Loucy (cell line): ENCODE results near the gene RAB15.

Source experiments
- H2AFZ ChIP-seq: fragments of 200-600 bp; sonication (generic); 2 replicates; pipeline ENCODE4 v1.6.0; 2016; ENCODE audit warnings: antibody characterized with exemption, mild to moderate bottlenecking, low read length, moderate library complexity
- H3F3A ChIP-seq: fragments of 200-600 bp; 2 replicates; pipeline ENCODE4 v1.6.0; 2016; ENCODE audit warnings: antibody characterized with exemption, low read depth, mild to moderate bottlenecking
- H3K27me3 ChIP-seq: fragments of 200-600 bp; sonication (generic); 2 replicates; pipeline ENCODE4 v1.6.1; 2014; ENCODE audit warnings: low read length, mild to moderate bottlenecking; ENCODE audit not compliant: insufficient read depth, poor library complexity, severe bottlenecking
- H3K36me3 ChIP-seq: fragments of 200-600 bp; sonication (generic); 2 replicates; pipeline ENCODE4 v1.6.1; 2016; ENCODE audit warnings: low read length; ENCODE audit not compliant: insufficient read depth
- H3K4me1 ChIP-seq: fragments of 200-600 bp; sonication (generic); 2 replicates; pipeline ENCODE4 v1.5.1; 2014; ENCODE audit warnings: low read length, mild to moderate bottlenecking; ENCODE audit not compliant: insufficient read depth, poor library complexity, severe bottlenecking
- H3K4me2 ChIP-seq: fragments of 200-600 bp; sonication (generic); 2 replicates; pipeline ENCODE4 v1.6.0; 2014; ENCODE audit warnings: antibody characterized with exemption, low read length, low read depth, mild to moderate bottlenecking; ENCODE audit not compliant: poor library complexity, severe bottlenecking
- H3K4me3 ChIP-seq: fragments of 200-600 bp; sonication (generic); 2 replicates; pipeline ENCODE4 v1.5.1; 2014; ENCODE audit warnings: low read length, mild to moderate bottlenecking, mixed read lengths; ENCODE audit not compliant: poor library complexity, severe bottlenecking
- H3K79me2 ChIP-seq: fragments of 200-600 bp; sonication (generic); 2 replicates; pipeline ENCODE4 v1.6.1; 2014; ENCODE audit warnings: low read length; ENCODE audit not compliant: insufficient read depth
- H3K9ac ChIP-seq: fragments of 200-600 bp; sonication (generic); 2 replicates; pipeline ENCODE4 v1.6.0; 2014; ENCODE audit warnings: mild to moderate bottlenecking, low read depth, low read length, moderate library complexity; ENCODE audit not compliant: poor library complexity, severe bottlenecking
- H3K9me2 ChIP-seq: fragments of 200-600 bp; sonication (generic); replicated peaks from 2 replicates; pipeline ENCODE4 v1.6.1; 2016; ENCODE audit warnings: low read depth, low read length, mixed read lengths
- H3K9me3 ChIP-seq: fragments of 200-600 bp; sonication (generic); 2 replicates; pipeline ENCODE4 v1.6.1; 2014; ENCODE audit warnings: mild to moderate bottlenecking, antibody characterized with exemption, low read length, low read depth; ENCODE audit not compliant: insufficient read depth
- H4K20me1 ChIP-seq: fragments of 200-600 bp; sonication (generic); 2 replicates; pipeline ENCODE4 v1.6.0; 2014; ENCODE audit warnings: antibody characterized with exemption, low read length, mild to moderate bottlenecking; ENCODE audit not compliant: insufficient read depth, poor library complexity, severe bottlenecking
- CTCF ChIP-seq: fragments of 200-600 bp; sonication (generic); conservative IDR thresholded peaks from 2 replicates; pipeline ENCODE4 v1.5.1; 2014; ENCODE audit warnings: mild to moderate bottlenecking, antibody characterized with exemption, low read length
- EZH2phosphoT487 ChIP-seq: fragments of 200-600 bp; IDR thresholded peaks from 2 replicates; pipeline ENCODE4 v1.6.1; 2018; ENCODE audit warnings: antibody characterized with exemption, mild to moderate bottlenecking, moderate library complexity, borderline replicate concordance

The RAB15 gene

GRCh38 chr14:64992328-64992885 lies 20.3 kb upstream of the RAB15 start:
- Histone ChIP-seq H2AFZ (no peak overlapping the region), H4K20me1 (peaks cover 13% of the 10 kb centered on the region), H3K36me3 (no peaks in the 10 kb centered on the region), H3K9me2 (no peaks in the 10 kb centered on the region), H3K4me1 (peaks cover 72% of the 10 kb centered on the region), H3K9me3 (no peaks in the 10 kb centered on the region), H3K79me2 (peaks cover 94% of the 10 kb centered on the region), H3K27me3 (no peaks in the 10 kb centered on the region), H3F3A (peaks cover 5% of the 10 kb centered on the region; the same call in 1 of the 2 replicates), H3K4me2 (peak overlapping the region; percentile 86), H3K4me3 (peak overlapping the region; percentile 12), H3K9ac (no peak overlapping the region)
- no peak for TF ChIP-seq EZH2phosphoT487

- H3K4me3 ChIP-seq, result peak overlapping the region; percentile 80
- H2AFZ ChIP-seq, result no peak overlapping the region
- H3K9ac ChIP-seq, result peak overlapping the region; percentile 8
- H3K27me3 ChIP-seq, result no peaks in the 10 kb centered on the region
- H3K4me1 ChIP-seq, result peaks cover 64% of the 10 kb centered on the region
- peaks cover 5% of the 10 kb centered on the region; the same call in 1 of the 2 replicates for H3F3A ChIP-seq
- peak overlapping the region; percentile 86 for H3K4me2 ChIP-seq
- no peaks in the 10 kb centered on the region for H3K9me2 ChIP-seq
- no peaks in the 10 kb centered on the region for H3K36me3 ChIP-seq
- no peaks in the 10 kb centered on the region for H3K9me3 ChIP-seq
- H4K20me1 ChIP-seq, result peaks cover 7% of the 10 kb centered on the region
- peaks cover 83% of the 10 kb centered on the region for H3K79me2 ChIP-seq
- TF ChIP-seq EZH2phosphoT487 (no peak), CTCF (no peak)
These were observed 18.8 kb upstream of the RAB15 start for GRCh38 chr14:64990939-64991338.

- Histone ChIP-seq H3K9ac (peak overlapping the region; percentile 87), H3K4me1 (peaks cover 64% of the 10 kb centered on the region), H3K36me3 (no peaks in the 10 kb centered on the region), H3K9me3 (no peaks in the 10 kb centered on the region), H3K27me3 (no peaks in the 10 kb centered on the region), H2AFZ (no peak overlapping the region), H3K4me3 (peak overlapping the region; percentile 80), H3K79me2 (peaks cover 78% of the 10 kb centered on the region), H3K9me2 (no peaks in the 10 kb centered on the region), H4K20me1 (peaks cover 7% of the 10 kb centered on the region), H3F3A (peaks cover 5% of the 10 kb centered on the region; the same call in 1 of the 2 replicates), H3K4me2 (peak overlapping the region; percentile 86)
- TF ChIP-seq CTCF (no peak; the same call in none of the 2 replicates), EZH2phosphoT487 (no peak)
These were observed 18.2 kb upstream of the RAB15 start for GRCh38 chr14:64990296-64990695.

GRCh38 chr14:64987438-64987767 lies 15.3 kb upstream of the RAB15 start:
- Histone ChIP-seq H2AFZ (peak overlapping the region; percentile 64), H3K9me3 (no peaks in the 10 kb centered on the region), H3K9me2 (no peaks in the 10 kb centered on the region), H3K36me3 (no peaks in the 10 kb centered on the region), H3K4me3 (peak overlapping the region; percentile 80), H3F3A (peaks cover 5% of the 10 kb centered on the region; the same call in 1 of the 2 replicates), H3K9ac (peak overlapping the region; percentile 87), H4K20me1 (no peaks in the 10 kb centered on the region), H3K79me2 (peaks cover 50% of the 10 kb centered on the region), H3K4me1 (peaks cover 53% of the 10 kb centered on the region), H3K4me2 (peak overlapping the region; percentile 86), H3K27me3 (no peaks in the 10 kb centered on the region)
- no peak for TF ChIP-seq CTCF
- TF ChIP-seq EZH2phosphoT487, result no peak
